Fibroblast of lung (primary cell): ENCODE measurements around the gene SHISA5. TPM values are rescaled to one million over a fixed set of nuclear protein-coding genes. Genes with fewer than 3 reads are reported as not detected.
A peak's percentile ranks its signal among the peaks of the same experiment; 100 is the strongest.
"Not testable (repeated sequence)": the region's sequence is repeated elsewhere in the genome, so short reads cannot be mapped to it uniquely, and the experiment has no call there.

Source experiments
- DNase-seq, 2 donors: peaks; one replicate each; pipeline versions ENCODE4 v3.0.0 to v3.0.0-alpha.2; 2010; ENCODE audit warnings: low read depth in 2 of 2
- H2AFZ ChIP-seq: 2 replicates; pipeline ENCODE4 v1.5.1; 2012; ENCODE audit warnings: low read length, control low read depth, inconsistent platforms
- H3K27ac ChIP-seq: 2 replicates; pipeline ENCODE4 v1.5.1; 2011; ENCODE audit warnings: low read length, control low read depth; ENCODE audit not compliant: insufficient read depth
- H3K27me3 ChIP-seq: 2 replicates; pipeline ENCODE4 v1.5.1; 2011; ENCODE audit warnings: mild to moderate bottlenecking, low read length; ENCODE audit not compliant: control insufficient read depth, insufficient read depth
- H3K36me3 ChIP-seq: 2 replicates; pipeline ENCODE4 v1.5.1; 2011; ENCODE audit warnings: low read length; ENCODE audit not compliant: control insufficient read depth, insufficient read depth
- H3K4me1 ChIP-seq: 2 replicates; pipeline ENCODE4 v1.5.1; 2011; ENCODE audit warnings: low read length; ENCODE audit not compliant: control insufficient read depth, insufficient read depth; ENCODE audit errors: extremely low read depth
- H3K4me2 ChIP-seq: 2 replicates; pipeline ENCODE4 v1.5.1; 2011; ENCODE audit warnings: low read length, control low read depth; ENCODE audit not compliant: insufficient read depth; ENCODE audit errors: extremely low read depth
- H3K4me3 ChIP-seq, 4 experiments: fragments of 200-600 bp in 1 of 4; sonication (generic) in 1 of 4; replicated peaks in 1 of 4; 2 replicates each; pipeline ENCODE4 v1.5.1; 2011 to 2016; ENCODE audit warnings: low read length in 4 of 4, low read depth in 3 of 4, mild to moderate bottlenecking in 3 of 4, control low read depth in 2 of 4, inconsistent platforms in 1 of 4, mixed read lengths in 1 of 4; ENCODE audit not compliant: insufficient read depth in 1 of 4; ENCODE audit errors: control extremely low read depth in 1 of 4
- H3K79me2 ChIP-seq: 2 replicates; pipeline ENCODE4 v1.5.1; 2012; ENCODE audit warnings: mild to moderate bottlenecking, low read length, inconsistent platforms; ENCODE audit not compliant: control insufficient read depth, insufficient read depth
- H3K9ac ChIP-seq: 2 replicates; pipeline ENCODE4 v1.5.1; 2011; ENCODE audit warnings: mild to moderate bottlenecking, low read length, control low read depth; ENCODE audit not compliant: insufficient read depth
- H3K9me3 ChIP-seq: 2 replicates; pipeline ENCODE4 v1.5.1; 2012; ENCODE audit warnings: low read depth, low read length; ENCODE audit not compliant: control insufficient read depth, insufficient read depth
- H4K20me1 ChIP-seq: 2 replicates; pipeline ENCODE4 v1.5.1; 2011; ENCODE audit warnings: low read length; ENCODE audit not compliant: control insufficient read depth, insufficient read depth; ENCODE audit errors: extremely low read depth
- EZH2 ChIP-seq: IDR thresholded peaks from 2 replicates; pipeline ENCODE4 v1.5.1; 2012; ENCODE audit warnings: low read length, control low read depth, mild to moderate bottlenecking; ENCODE audit errors: missing control alignments
- polyA plus RNA-seq, 2 donors: library from polyadenylated mRNA; depleted of rRNA in 1 of 2; stranded (reverse) in 1 of 2; unstranded in 1 of 2; fragments of >200 nt; gene quantifications; 2 replicates each; pipeline ENCODE4 v1.2.1, GENCODE V29; 2011 to 2012; ENCODE audit warnings: missing spikeins in 1 of 2
- total RNA-seq: library from RNA; depleted of rRNA; stranded (reverse); fragments of >200 nt; gene quantifications from 2 replicates; pipeline ENCODE4 v1.2.1, GENCODE V29; 2014
- TF ChIP-seq, protein P1 (sequence below), 2 donors: IDR thresholded peaks in 1 of 2; conservative IDR thresholded peaks in 1 of 2; 1 replicate in 1 of 2; 2 replicates in 1 of 2; pipeline ENCODE4 v1.5.1; 2011 to 2012; ENCODE audit warnings: low read length in 2 of 2, control low read depth in 1 of 2, inconsistent platforms in 1 of 2, low read depth in 1 of 2, mild to moderate bottlenecking in 1 of 2

The SHISA5 gene
- total and polyA plus RNA-seq, 2 donors (not counting 1 experiment from before 2014, with no cell fraction given): 136 to 139 TPM

DNA sequence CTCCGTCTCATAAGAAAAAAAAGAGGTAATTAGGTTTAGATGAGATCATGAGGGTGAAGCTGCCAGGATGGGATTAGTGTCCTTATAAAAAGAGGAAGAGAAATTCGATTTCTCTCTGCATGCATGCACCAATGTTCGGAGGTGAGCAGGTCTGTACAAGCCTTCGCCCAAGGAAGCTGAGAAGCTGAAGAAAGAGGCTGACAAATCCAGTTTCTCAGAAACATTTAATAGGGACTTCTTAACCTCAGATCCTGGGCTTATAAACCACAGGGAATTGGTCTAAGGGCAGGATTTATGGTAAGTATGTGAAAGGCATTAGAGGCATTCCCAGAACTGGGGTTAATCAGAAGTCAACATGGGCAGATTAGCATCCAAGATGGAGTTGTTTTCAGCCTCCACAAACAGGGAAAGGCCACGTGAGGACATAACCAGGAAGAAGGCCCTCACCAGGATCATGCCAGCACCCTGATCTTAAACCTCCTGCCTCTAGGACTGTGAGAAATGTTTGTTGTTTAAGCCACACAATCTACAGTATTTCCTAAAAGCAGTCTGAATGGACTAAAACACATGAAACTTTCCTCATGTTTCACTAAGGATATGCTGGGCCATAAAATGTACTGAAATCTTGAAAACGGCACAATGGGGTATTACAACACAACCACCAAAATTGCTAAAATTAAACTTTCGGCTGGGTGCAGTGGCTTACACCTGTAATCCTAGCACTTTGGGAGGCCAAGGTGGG lies 11.3 kb downstream of the SHISA5 start:
- H3K9me3 ChIP-seq: no peaks in the 10 kb centered on the region
- no peaks in the 10 kb centered on the region for H4K20me1 ChIP-seq
- no peaks in the 10 kb centered on the region for H3K36me3 ChIP-seq
- H3K4me3 ChIP-seq: no peak overlapping the region
- peak in 1 of 2 donors; percentile 68 for DNase-seq
- no peaks in the 10 kb centered on the region for H3K27me3 ChIP-seq
- no peaks in the 10 kb centered on the region for H3K4me1 ChIP-seq
- no peaks in the 10 kb centered on the region for H3K79me2 ChIP-seq
- no peak overlapping the region for H2AFZ ChIP-seq
- no peak overlapping the region for H3K9ac ChIP-seq
- H3K4me2 ChIP-seq: no peak overlapping the region
- no peak for TF ChIP-seq EZH2
- TF ChIP-seq, protein P1, sequence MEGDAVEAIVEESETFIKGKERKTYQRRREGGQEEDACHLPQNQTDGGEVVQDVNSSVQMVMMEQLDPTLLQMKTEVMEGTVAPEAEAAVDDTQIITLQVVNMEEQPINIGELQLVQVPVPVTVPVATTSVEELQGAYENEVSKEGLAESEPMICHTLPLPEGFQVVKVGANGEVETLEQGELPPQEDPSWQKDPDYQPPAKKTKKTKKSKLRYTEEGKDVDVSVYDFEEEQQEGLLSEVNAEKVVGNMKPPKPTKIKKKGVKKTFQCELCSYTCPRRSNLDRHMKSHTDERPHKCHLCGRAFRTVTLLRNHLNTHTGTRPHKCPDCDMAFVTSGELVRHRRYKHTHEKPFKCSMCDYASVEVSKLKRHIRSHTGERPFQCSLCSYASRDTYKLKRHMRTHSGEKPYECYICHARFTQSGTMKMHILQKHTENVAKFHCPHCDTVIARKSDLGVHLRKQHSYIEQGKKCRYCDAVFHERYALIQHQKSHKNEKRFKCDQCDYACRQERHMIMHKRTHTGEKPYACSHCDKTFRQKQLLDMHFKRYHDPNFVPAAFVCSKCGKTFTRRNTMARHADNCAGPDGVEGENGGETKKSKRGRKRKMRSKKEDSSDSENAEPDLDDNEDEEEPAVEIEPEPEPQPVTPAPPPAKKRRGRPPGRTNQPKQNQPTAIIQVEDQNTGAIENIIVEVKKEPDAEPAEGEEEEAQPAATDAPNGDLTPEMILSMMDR (conservative IDR thresholded peaks at IDR 0.05 in 1 of 2, IDR thresholded peaks at IDR 0.05 in 1 of 2; ENCODE audit: low read depth in 1 of 2, low read length in 2 of 2): no peak
- no peak overlapping the region for H3K27ac ChIP-seq

DNA sequence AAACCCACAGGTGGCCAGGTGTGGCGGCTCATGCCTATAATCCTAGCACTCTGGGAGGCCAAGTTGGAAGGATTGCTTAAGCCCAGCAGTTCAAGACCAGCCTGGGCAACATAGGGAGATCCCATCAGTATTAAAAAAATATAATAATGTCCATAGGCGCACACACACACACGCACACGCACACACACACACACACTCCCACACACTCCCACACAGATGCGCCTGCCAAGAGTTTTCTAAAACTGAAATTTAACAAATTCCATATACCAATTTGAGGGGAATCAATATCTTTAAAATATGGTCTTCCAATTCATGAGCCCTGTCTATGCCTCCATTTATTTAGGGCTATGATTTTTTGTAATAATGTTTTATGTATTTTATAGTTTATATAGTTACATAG lies 17.0 kb downstream of the SHISA5 start:
- H3K27ac ChIP-seq: no peak overlapping the region
- no peak overlapping the region for H3K4me3 ChIP-seq
- no peaks in the 10 kb centered on the region for H3K9me3 ChIP-seq
- no peak overlapping the region for H3K4me2 ChIP-seq
- DNase-seq: no peak
- no peaks in the 10 kb centered on the region for H3K27me3 ChIP-seq
- H3K9ac ChIP-seq: no peak overlapping the region
- TF ChIP-seq, protein P1 (conservative IDR thresholded peaks at IDR 0.05 in 1 of 2, IDR thresholded peaks at IDR 0.05 in 1 of 2; ENCODE audit: low read depth in 1 of 2, low read length in 2 of 2): no peak
- TF ChIP-seq EZH2: no peak
- no peaks in the 10 kb centered on the region for H3K4me1 ChIP-seq
- no peaks in the 10 kb centered on the region for H4K20me1 ChIP-seq
- no peaks in the 10 kb centered on the region for H3K36me3 ChIP-seq
- H3K79me2 ChIP-seq: no peaks in the 10 kb centered on the region
- H2AFZ ChIP-seq: no peak overlapping the region

DNA sequence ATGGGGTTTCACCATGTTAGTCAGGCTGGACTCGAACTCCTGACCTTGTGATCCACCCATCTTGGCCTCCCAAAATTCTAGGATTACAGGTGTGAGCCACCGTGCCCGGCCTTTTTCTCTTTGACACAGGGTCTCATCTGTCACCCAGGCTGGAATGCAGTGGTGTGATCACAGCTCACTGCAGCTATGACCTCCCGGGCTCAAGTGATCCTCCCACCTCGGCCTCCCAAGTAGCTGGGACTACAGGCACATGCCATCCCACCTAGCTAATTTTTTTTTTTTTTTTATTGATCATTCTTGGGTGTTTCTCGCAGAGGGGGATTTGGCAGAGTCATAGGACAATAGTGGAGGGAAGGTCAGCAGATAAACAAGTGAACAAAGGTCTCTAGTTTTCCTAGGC lies 21.2 kb downstream of the SHISA5 start:
- not testable (repeated sequence) for H3K27me3 ChIP-seq, H3K27ac ChIP-seq

DNA sequence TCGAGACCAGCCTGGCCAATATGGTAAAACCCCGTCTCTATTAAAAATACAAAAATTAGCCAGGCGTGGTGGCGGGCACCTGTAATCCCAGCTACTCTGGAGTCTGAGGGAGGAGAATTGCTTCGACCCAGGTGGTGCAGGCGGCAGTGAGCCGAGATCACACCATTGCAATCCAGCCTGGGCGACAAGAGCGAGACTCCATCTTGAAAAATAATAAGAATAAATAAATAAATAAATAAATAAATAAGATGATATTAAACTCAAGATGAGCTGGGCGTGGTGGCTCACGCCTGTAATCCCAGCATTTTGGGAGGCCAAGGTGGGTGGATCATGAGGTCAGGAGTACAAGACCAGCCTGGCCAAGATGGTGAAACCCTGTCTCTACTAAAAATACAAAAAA lies 23.1 kb downstream of the SHISA5 start:
- not testable (repeated sequence) for DNase-seq, H3K4me2 ChIP-seq, H3K9ac ChIP-seq, H3K27me3 ChIP-seq, H3K4me1 ChIP-seq, H4K20me1 ChIP-seq, H2AFZ ChIP-seq, H3K79me2 ChIP-seq, H3K4me3 ChIP-seq, H3K36me3 ChIP-seq, H3K27ac ChIP-seq, H3K9me3 ChIP-seq

More for the DNA sequence above, 21.2 kb downstream of the SHISA5 start:
- not testable (repeated sequence) for H2AFZ ChIP-seq, H3K9ac ChIP-seq, H3K9me3 ChIP-seq, H3K36me3 ChIP-seq, H4K20me1 ChIP-seq, DNase-seq, H3K79me2 ChIP-seq, H3K4me2 ChIP-seq, H3K4me1 ChIP-seq, H3K4me3 ChIP-seq
